Measurements from ENCODE around the gene DGLUCY. TPM values are rescaled to one million over a fixed set of nuclear protein-coding genes. Genes with fewer than 3 reads are reported as not detected.
"Not testable (repeated sequence)": the region's sequence is repeated elsewhere in the genome, so short reads cannot be mapped to it uniquely, and the experiment has no call there.

The DGLUCY gene, protein sequence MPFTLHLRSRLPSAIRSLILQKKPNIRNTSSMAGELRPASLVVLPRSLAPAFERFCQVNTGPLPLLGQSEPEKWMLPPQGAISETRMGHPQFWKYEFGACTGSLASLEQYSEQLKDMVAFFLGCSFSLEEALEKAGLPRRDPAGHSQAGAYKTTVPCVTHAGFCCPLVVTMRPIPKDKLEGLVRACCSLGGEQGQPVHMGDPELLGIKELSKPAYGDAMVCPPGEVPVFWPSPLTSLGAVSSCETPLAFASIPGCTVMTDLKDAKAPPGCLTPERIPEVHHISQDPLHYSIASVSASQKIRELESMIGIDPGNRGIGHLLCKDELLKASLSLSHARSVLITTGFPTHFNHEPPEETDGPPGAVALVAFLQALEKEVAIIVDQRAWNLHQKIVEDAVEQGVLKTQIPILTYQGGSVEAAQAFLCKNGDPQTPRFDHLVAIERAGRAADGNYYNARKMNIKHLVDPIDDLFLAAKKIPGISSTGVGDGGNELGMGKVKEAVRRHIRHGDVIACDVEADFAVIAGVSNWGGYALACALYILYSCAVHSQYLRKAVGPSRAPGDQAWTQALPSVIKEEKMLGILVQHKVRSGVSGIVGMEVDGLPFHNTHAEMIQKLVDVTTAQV
- total RNA-seq: 10 to 100 TPM; 31.9 to 36.1 TPM

- Mint-ChIP-seq H3K9me3 (peaks cover 4% of the 10 kb centered on the region), H3K36me3 (peaks cover 32% of the 10 kb centered on the region), H3K27me3 (no peaks in the 10 kb centered on the region), H3K4me1 (peaks cover 54% of the 10 kb centered on the region), H3K4me3 (peak within 1 kb of the TSS; percentile 99), H3K27ac (peak within 1 kb of the TSS; percentile 96)
- DNase-seq: no peak
These were observed at the start of gene DGLUCY for GRCh38 chr14:91113829-91114078. Gene DGLUCY (plus strand): TSS chr14:91114073. CDS start chr14:91160295, 46,222 bp downstream.

DNA sequence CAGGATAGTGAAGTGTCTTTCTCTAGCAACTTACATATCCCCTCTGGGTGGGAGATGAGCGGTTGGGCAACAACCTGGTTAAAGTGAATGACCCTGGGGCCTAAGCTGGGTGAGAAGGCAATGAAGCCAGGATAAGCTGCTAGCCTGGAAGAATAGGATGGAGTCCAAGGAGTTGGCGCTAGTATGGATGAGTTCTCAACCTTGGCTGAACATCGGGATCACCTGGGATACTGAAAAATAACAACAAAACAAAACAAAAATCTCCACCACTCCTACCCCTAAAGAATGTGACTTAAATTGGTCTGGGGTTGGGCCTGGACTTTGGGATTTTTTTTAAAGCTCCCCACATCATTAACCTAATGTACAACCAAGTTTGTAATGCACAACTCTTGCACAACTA, 48.6 kb upstream of the DGLUCY start:
- no peak for DNase-seq
- H3K27me3 Mint-ChIP-seq: no peaks in the 10 kb centered on the region
- peak overlapping the region; percentile 66 for H3K27ac Mint-ChIP-seq
- peaks cover 58% of the 10 kb centered on the region for H3K4me1 Mint-ChIP-seq
- H3K36me3 Mint-ChIP-seq: peaks cover 20% of the 10 kb centered on the region
- H3K4me3 Mint-ChIP-seq: no peak overlapping the region
- H3K9me3 Mint-ChIP-seq: peaks cover 13% of the 10 kb centered on the region

- Mint-ChIP-seq H3K27ac (peak overlapping the region; percentile 95), H3K4me3 (peak overlapping the region; percentile 41), H3K36me3 (peaks cover 20% of the 10 kb centered on the region), H3K27me3 (no peaks in the 10 kb centered on the region), H3K9me3 (peaks cover 16% of the 10 kb centered on the region), H3K4me1 (peaks cover 61% of the 10 kb centered on the region)
- DNase-seq: peak; percentile 39
These were observed 46.7 kb upstream of the DGLUCY start for GRCh38 chr14:91067186-91067585.

DNA sequence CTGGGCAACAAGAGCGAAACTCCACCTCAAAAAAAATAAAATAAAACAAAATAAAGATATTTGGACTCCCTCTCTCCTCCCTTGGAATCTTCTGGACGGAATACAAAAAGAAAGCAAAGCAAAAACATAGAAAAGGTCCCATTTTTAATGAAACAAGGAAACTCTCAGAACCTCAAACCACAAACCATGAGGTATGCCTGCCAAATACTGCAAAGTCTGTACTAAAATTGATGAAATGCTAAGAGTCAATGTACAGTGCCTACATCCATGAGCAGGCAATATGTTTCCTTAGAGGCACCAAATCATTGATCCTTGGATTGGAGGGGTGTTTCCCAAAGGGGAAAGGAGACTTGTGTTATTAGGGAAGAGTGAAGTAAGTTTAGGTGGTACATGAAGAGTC, 45.2 kb upstream of the DGLUCY start:
- peaks cover 13% of the 10 kb centered on the region for H3K9me3 Mint-ChIP-seq
- DNase-seq: no peak
- peaks cover 52% of the 10 kb centered on the region for H3K4me1 Mint-ChIP-seq
- peaks cover 16% of the 10 kb centered on the region for H3K36me3 Mint-ChIP-seq
- H3K27me3 Mint-ChIP-seq: no peaks in the 10 kb centered on the region
- H3K27ac Mint-ChIP-seq: peak overlapping the region; percentile 95
- H3K4me3 Mint-ChIP-seq: peak overlapping the region; percentile 12

- Mint-ChIP-seq H3K4me3 (no peak overlapping the region), H3K27me3 (no peaks in the 10 kb centered on the region), H3K9me3 (peaks cover 6% of the 10 kb centered on the region), H3K36me3 (peaks cover 12% of the 10 kb centered on the region), H3K4me1 (peaks cover 38% of the 10 kb centered on the region), H3K27ac (no peak overlapping the region)
- DNase-seq: no peak
These were observed 43.3 kb upstream of the DGLUCY start for GRCh38 chr14:91070572-91070971.

DNA sequence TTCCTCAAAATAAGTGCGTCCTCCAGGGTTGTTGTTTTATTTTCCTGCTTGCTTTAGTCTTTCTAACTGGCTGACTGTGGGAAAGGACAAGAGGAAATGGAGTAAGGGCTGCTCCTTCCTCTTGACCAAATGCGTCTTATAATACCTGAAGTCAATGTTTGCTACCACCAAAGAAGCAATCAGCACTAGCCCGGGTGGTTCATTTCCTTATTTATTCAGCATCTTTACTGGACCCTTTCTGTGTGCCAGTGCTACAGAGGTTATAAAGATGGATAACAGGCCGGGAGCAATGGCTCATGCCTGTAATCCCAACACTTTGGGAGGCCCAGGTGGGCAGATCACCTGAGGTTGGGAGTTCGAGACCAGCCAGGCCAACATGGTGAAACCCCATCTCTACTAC, 38.3 kb upstream of the DGLUCY start:
- H3K4me3 Mint-ChIP-seq: no peak overlapping the region
- peaks cover 4% of the 10 kb centered on the region for H3K9me3 Mint-ChIP-seq
- H3K27ac Mint-ChIP-seq: no peak overlapping the region
- peaks cover 1% of the 10 kb centered on the region for H3K36me3 Mint-ChIP-seq
- DNase-seq: no peak
- H3K27me3 Mint-ChIP-seq: no peaks in the 10 kb centered on the region
- peaks cover 31% of the 10 kb centered on the region for H3K4me1 Mint-ChIP-seq

DNA sequence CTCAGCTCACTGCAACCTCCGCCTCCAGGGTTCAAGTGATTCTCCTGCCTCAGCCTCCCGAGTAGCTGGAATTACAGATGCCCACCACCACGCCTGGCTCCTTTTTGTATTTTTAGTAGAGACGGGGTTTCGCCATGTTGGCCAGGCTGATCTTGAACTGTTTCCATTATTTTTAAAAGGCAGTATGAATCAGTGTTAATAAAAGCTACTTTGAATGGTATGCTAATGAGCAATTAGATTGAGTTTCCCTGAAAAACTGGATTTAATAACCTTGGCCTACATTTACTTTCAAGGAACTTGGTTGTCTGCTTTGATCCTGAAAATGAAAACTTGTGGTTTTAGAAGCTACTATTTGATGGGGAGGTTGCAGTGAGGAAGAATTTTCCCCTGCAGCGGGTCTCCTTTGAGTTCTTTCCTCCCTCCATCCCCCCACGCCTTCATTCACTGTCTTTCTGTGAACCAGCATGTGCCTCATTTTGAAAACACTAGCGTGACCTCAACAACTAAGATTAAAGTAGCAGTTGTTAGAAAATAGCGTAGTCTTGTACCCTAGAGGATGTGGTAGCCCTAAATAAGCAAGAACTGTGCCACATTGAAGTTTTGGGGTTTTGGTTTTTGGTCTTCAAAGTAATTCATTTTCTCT, 35.7 kb upstream of the DGLUCY start:
- Mint-ChIP-seq H3K9me3 (peaks cover 3% of the 10 kb centered on the region), H3K36me3 (peaks cover 8% of the 10 kb centered on the region), H3K4me1 (peaks cover 28% of the 10 kb centered on the region)

GRCh38 chr14:91080071-91080470, 33.8 kb upstream of the DGLUCY start:
- no peak for DNase-seq
- H3K27me3 Mint-ChIP-seq: no peaks in the 10 kb centered on the region
- no peak overlapping the region for H3K4me3 Mint-ChIP-seq
- H3K4me1 Mint-ChIP-seq: peaks cover 28% of the 10 kb centered on the region
- peaks cover 8% of the 10 kb centered on the region for H3K36me3 Mint-ChIP-seq
- peaks cover 3% of the 10 kb centered on the region for H3K9me3 Mint-ChIP-seq
- no peak overlapping the region for H3K27ac Mint-ChIP-seq

More for the DNA sequence above, 35.7 kb upstream of the DGLUCY start:
- peak; percentile 66 for DNase-seq
- peak overlapping the region; percentile 29 for H3K4me3 Mint-ChIP-seq
- no peaks in the 10 kb centered on the region for H3K27me3 Mint-ChIP-seq
- H3K27ac Mint-ChIP-seq: peak overlapping the region; percentile 85

GRCh38 chr14:91082282-91082681, 31.6 kb upstream of the DGLUCY start:
- H3K36me3 Mint-ChIP-seq: peaks cover 7% of the 10 kb centered on the region
- H3K9me3 Mint-ChIP-seq: no peaks in the 10 kb centered on the region
- H3K27me3 Mint-ChIP-seq: no peaks in the 10 kb centered on the region
- H3K27ac Mint-ChIP-seq: no peak overlapping the region
- no peak for DNase-seq
- H3K4me1 Mint-ChIP-seq: peaks cover 23% of the 10 kb centered on the region
- no peak overlapping the region for H3K4me3 Mint-ChIP-seq

GRCh38 chr14:91084516-91084915, 29.4 kb upstream of the DGLUCY start:
- Mint-ChIP-seq H3K9me3 (no peaks in the 10 kb centered on the region), H3K27me3 (no peaks in the 10 kb centered on the region), H3K27ac (no peak overlapping the region), H3K4me3 (no peak overlapping the region), H3K36me3 (peaks cover 7% of the 10 kb centered on the region), H3K4me1 (peaks cover 18% of the 10 kb centered on the region)
- DNase-seq: no peak

DNA sequence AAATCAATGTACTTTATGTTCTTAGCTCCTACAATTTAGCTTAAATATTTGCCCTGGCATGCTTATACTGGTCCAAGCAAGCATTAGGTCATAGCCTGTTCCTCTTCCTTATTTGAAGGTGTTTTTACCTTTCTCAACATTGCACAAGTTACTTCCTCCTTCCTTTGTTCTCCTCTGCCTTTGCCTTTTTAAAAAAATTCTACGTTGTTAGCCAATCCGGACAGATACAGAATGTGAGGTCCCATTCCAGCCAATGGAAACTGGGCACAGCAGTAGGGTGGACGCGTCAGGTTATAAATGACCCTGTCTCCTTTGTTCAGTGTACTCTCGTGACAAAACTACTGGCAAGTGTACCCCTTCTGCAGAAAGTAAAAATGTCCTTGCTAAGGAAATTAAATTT, 26.4 kb upstream of the DGLUCY start:
- DNase-seq, H3K4me3 Mint-ChIP-seq, H3K27me3 Mint-ChIP-seq, H3K36me3 Mint-ChIP-seq, H3K27ac Mint-ChIP-seq, H3K9me3 Mint-ChIP-seq: not testable (repeated sequence)
- peaks cover 14% of the 10 kb centered on the region for H3K4me1 Mint-ChIP-seq

GRCh38 chr14:91088585-91089235, 25.2 kb upstream of the DGLUCY start:
- H3K27me3 Mint-ChIP-seq: no peaks in the 10 kb centered on the region
- no peak overlapping the region for H3K4me3 Mint-ChIP-seq
- DNase-seq: no peak
- no peak overlapping the region for H3K27ac Mint-ChIP-seq
- no peaks in the 10 kb centered on the region for H3K36me3 Mint-ChIP-seq
- H3K9me3 Mint-ChIP-seq: no peaks in the 10 kb centered on the region
- peaks cover 14% of the 10 kb centered on the region for H3K4me1 Mint-ChIP-seq

GRCh38 chr14:91089958-91090535, 23.8 kb upstream of the DGLUCY start:
- Mint-ChIP-seq H3K9me3 (no peaks in the 10 kb centered on the region), H3K27me3 (no peaks in the 10 kb centered on the region), H3K27ac (no peak overlapping the region), H3K4me1 (peaks cover 14% of the 10 kb centered on the region), H3K4me3 (no peak overlapping the region), H3K36me3 (no peaks in the 10 kb centered on the region)
- DNase-seq: no peak

- Mint-ChIP-seq H3K4me1 (peaks cover 14% of the 10 kb centered on the region), H3K4me3 (no peak overlapping the region), H3K27me3 (no peaks in the 10 kb centered on the region), H3K36me3 (no peaks in the 10 kb centered on the region), H3K9me3 (no peaks in the 10 kb centered on the region), H3K27ac (no peak overlapping the region)
- DNase-seq: no peak
These were observed 23.1 kb upstream of the DGLUCY start for GRCh38 chr14:91090743-91091142.

DNA sequence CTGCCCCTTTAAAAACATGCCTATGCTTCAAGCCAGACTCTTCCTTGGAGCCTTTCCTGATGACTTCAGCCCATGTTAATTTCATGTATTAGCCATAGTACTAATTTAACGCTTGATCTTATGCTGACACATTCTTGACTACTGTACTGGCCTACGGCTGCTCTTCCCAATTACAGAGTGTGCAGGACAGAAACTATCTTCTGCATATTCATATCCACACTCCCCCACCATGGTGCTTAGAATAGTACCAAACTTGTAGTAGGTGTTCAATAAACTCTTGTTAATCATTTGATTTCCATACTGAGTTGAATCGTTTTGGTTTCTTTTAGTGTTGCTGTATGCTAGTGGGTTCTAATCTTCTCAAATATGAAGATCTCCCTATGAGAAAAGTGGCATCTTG, 21.8 kb upstream of the DGLUCY start:
- H3K36me3 Mint-ChIP-seq: no peaks in the 10 kb centered on the region

More for the DNA sequence above, 21.8 kb upstream of the DGLUCY start:
- Mint-ChIP-seq H3K27me3 (no peaks in the 10 kb centered on the region), H3K4me3 (no peak overlapping the region), H3K4me1 (peaks cover 13% of the 10 kb centered on the region), H3K9me3 (no peaks in the 10 kb centered on the region), H3K27ac (no peak overlapping the region)
- no peak for DNase-seq

Measured in activated naive CD8-positive, alpha-beta T cell treated with anti-CD3 and anti-CD28 coated beads for 36 hours (primary cell).